ENCODE data around the gene DDX3X.
"Not testable (repeated sequence)": the region's sequence is repeated elsewhere in the genome, so short reads cannot be mapped to it uniquely, and the experiment has no call there.

The DDX3X gene

GRCh38 chrX:41333744-41334362 lies at the start of gene DDX3X:
Gene DDX3X, plus strand, starts transcription at chrX:41334162. Its CDS starts 91 bp downstream, at chrX:41334253.
- peak; percentile 85 for DNase-seq (ENCODE audit: low spot score)

- DNase-seq (ENCODE audit: low spot score), result not testable (repeated sequence)
Observed at GRCh38 chrX:41285928-41286327, 48.0 kb upstream of the DDX3X start.

- no peak for DNase-seq (ENCODE audit: low spot score)
Observed at GRCh38 chrX:41288641-41289040, 45.3 kb upstream of the DDX3X start.

- DNase-seq (ENCODE audit: low spot score), result no peak
Observed at GRCh38 chrX:41289095-41289494, 44.9 kb upstream of the DDX3X start.

GRCh38 chrX:41291309-41291708 lies 42.7 kb upstream of the DDX3X start:
- no peak for DNase-seq (ENCODE audit: low spot score)

- DNase-seq (ENCODE audit: low spot score), result no peak
Observed at GRCh38 chrX:41293269-41293668, 40.7 kb upstream of the DDX3X start.

GRCh38 chrX:41300758-41301437 lies 33.1 kb upstream of the DDX3X start:
- no peak for DNase-seq (ENCODE audit: low spot score)

- DNase-seq (ENCODE audit: low spot score), result no peak
Observed at GRCh38 chrX:41301438-41301824, 32.5 kb upstream of the DDX3X start.

GRCh38 chrX:41302370-41302769 lies 31.6 kb upstream of the DDX3X start:
- DNase-seq (ENCODE audit: low spot score), result no peak

GRCh38 chrX:41303013-41303412 lies 30.9 kb upstream of the DDX3X start:
- no peak for DNase-seq (ENCODE audit: low spot score)

GRCh38 chrX:41304178-41304577 lies 29.8 kb upstream of the DDX3X start:
- DNase-seq (ENCODE audit: low spot score), result no peak

GRCh38 chrX:41308884-41309647 lies 24.9 kb upstream of the DDX3X start:
- no peak for DNase-seq (ENCODE audit: low spot score)

- no peak for DNase-seq (ENCODE audit: low spot score)
Observed at GRCh38 chrX:41312786-41313185, 21.2 kb upstream of the DDX3X start.

- no peak for DNase-seq (ENCODE audit: low spot score)
Observed at GRCh38 chrX:41313419-41313818, 20.5 kb upstream of the DDX3X start.

GRCh38 chrX:41314204-41314603 lies 19.8 kb upstream of the DDX3X start:
- no peak for DNase-seq (ENCODE audit: low spot score)

GRCh38 chrX:41314881-41315280 lies 19.1 kb upstream of the DDX3X start:
- no peak for DNase-seq (ENCODE audit: low spot score)

GRCh38 chrX:41316266-41316665 lies 17.7 kb upstream of the DDX3X start:
- DNase-seq (ENCODE audit: low spot score), result not testable (repeated sequence)

- DNase-seq (ENCODE audit: low spot score), result no peak
Observed at GRCh38 chrX:41317477-41318208, 16.3 kb upstream of the DDX3X start.

GRCh38 chrX:41320393-41320792 lies 13.6 kb upstream of the DDX3X start:
- DNase-seq (ENCODE audit: low spot score), result no peak

- no peak for DNase-seq (ENCODE audit: low spot score)
Observed at GRCh38 chrX:41322821-41323603, 10.9 kb upstream of the DDX3X start.

GRCh38 chrX:41326431-41326830 lies 7.5 kb upstream of the DDX3X start:
- no peak for DNase-seq (ENCODE audit: low spot score)

GRCh38 chrX:41327341-41327740 lies 6.6 kb upstream of the DDX3X start:
- no peak for DNase-seq (ENCODE audit: low spot score)

All from kidney capillary endothelial cell (primary cell).